Stimulated activated CD8-positive, alpha-beta memory T cell treated with anti-CD3 and anti-CD28 coated beads, Interleukin-4, amount 100 ng/mL, for 48 hours (primary cell): ENCODE data around the gene ATOSB.

Experiments
- DNase-seq: peaks from one replicate; pipeline ENCODE4 v3.0.0-alpha.2; 2020

ATOSB gene

DNA sequence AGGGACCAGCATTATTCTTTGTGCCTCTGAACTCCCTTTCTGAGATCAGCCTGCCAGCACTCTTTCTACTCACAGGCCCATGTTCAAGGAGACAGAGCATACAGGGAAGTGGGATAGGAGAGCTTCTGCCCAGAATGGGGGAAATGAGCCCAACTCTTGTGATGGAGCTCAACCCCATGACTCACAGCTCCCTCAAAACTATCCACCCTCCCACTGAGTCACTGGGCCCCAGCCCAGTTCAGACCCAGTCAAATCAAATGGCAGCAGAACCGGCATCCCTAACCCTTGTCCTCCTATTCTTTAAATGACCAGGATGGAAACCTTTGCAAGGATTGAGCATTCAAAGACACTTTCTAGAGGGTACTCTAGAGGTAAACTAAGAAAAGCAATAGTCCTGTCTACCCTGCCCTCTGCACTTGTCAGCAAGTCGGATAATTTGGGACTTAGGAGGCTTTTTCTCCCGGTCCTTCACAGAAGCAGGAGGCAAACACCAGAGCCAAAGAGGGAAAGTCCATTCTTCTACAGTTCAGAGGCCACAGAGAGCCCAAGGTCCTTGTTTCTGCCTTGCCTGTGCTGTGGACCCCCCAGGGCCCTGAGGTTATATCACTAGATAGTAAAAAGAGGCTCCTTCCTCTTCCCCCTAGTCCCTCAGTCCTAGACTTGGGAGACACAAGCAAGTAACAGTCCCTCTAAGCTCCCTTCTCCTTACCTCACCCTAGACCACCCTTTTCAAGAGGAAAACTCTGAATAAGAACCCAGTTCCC lies 3.2 kb downstream of the ATOSB start:
- no peak for DNase-seq

GRCh38 chr9:35111001-35111933 lies 4.4 kb downstream of the ATOSB start:
- DNase-seq = peak; percentile 96

GRCh38 chr9:35110327-35110761 lies 5.3 kb downstream of the ATOSB start:
- no peak for DNase-seq

- DNase-seq = no peak
These were observed 6.6 kb downstream of the ATOSB start for GRCh38 chr9:35108946-35109575.

DNA sequence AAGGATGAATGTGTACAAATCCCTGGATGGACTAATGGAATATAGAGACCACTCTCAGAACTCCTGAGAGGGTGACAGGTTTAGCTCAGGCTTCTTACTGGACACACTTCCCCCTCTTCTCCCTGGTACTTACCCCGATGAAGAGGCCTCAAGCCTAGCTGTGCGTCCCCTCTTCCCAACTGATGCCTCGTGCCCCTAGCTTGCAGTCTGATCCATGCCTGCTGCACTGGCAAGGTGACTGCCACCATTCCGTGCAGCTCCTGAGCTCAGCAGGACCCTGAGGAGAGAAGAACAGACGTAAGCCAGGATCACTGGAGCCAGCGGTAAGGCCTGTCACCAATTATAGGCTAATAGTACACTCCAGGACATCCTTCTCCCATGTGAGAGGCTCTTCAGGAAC lies 7.2 kb downstream of the ATOSB start:
- DNase-seq = no peak

DNA sequence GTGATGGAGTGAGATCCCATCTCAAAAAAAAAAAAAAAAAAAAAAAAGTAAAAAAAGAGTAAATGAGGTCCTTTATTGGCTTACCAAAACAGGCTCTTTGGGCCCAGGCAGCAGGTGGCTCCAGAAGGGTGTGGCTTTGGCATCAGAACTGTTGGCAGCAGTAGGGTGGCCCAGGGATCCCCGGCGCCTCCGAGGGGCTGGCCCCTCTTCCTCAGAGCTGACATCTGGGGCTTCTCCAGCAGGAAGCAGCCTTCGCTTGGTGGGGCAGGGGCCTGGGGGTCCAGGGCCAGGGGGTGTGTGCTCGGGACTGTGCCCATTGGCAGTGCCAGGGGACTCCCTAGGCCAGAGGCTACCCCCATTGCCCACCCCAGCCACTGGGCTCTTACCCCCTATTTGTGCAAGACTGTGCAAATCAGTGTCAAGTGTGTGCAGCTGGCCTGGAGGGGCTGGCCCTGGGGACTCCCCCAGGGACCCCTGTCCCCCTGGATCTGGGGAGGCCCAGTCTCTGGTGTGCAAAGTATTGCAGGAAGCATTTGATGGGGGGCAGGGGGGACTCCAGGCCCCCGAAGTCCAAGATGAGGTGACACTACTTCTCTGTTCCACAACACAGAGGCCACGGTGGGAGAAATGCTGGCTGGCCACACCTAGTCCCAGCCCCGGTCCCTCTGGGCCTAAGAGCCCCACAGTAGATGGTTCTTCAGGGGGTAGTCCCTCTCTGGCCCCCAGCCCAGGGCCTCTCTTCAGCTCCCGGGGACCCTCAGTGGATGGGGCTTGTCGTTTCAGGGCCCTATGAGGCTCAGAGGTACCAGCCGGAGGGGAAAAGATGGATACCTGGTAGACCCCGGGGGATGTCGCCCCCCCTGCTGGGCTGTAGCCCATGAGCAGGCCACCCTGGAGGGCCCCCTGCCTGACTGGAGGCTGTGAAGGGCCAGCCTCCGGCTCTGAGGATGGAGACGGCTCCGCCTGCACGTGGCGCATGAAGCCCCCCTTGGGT lies 8.1 kb downstream of the ATOSB start:
- DNase-seq = no peak

DNA sequence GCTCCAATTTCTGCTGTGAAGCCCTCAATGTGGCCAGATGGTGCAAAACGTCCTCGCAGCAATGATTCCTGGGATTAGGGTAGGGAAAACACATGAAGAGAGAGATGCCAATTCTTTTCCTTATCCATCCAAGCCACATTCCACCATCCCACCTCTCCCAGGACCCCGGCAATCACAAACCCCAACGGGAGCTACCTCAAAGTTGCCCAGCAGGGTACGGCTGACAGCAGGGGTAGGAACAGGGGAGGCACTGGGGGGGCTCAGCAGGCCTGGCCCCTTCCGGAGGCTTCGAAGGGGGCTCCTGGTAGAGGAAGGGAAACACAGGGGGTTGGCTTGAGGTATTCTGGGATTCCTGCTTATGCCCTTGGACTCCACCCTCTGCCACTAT lies 9.3 kb downstream of the ATOSB start:
- no peak for DNase-seq

DNA sequence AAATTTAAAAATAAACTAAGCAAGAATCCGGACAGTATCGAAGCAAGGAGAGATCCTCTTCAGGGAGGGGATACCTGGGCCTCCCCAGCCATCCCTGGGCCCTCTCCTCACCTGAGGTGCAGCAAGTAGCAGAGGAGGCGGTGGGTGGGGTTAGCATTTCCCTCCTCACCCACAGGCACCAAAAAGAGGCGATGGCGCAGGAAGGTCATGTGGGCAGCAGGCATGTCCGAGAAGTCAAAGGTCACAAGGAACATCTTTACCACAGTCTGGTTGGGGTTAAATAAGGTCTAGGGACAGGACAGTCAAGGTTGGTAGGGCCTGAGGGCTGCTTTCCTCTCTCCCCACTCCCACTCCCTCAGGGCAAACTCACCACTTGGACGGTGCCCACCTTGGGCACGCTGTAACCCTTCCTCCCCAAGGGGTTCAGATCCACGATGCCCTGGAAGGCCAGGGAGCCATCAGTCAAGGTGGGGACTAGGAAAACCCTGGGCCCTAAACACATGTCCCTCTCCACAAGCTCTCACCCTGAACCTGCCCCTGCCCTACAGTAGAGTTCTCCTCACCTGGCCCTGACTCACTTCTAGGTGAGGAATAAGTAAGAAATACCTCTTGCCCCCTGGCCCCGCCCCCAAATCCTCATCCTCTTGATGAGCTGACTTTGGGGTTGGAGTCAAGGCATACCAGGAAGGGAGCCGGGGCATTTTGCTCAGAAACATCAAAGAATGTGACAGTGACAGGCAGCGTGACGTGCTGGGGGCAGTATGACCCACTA lies 9.9 kb downstream of the ATOSB start:
- no peak for DNase-seq

DNA sequence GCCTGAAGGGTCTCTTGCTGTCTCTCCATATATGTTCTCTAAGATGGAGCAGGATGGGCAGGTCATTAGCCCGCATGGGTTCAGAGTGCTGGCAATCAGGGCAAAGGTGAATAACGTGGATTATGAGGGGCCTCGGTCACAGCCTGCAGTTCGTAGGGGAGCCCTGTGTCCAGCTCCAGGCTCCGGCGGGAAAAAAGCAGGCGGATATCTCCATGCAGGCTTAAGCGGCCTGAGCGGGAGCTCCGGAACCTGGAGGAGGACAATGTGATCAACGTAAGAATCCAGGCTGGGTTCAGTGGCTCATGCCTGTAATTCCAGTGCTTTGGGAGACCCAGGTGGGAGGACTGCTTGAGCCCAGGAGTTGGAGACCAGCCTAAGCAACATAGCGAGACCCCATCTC lies 10.5 kb downstream of the ATOSB start:
- no peak for DNase-seq

DNA sequence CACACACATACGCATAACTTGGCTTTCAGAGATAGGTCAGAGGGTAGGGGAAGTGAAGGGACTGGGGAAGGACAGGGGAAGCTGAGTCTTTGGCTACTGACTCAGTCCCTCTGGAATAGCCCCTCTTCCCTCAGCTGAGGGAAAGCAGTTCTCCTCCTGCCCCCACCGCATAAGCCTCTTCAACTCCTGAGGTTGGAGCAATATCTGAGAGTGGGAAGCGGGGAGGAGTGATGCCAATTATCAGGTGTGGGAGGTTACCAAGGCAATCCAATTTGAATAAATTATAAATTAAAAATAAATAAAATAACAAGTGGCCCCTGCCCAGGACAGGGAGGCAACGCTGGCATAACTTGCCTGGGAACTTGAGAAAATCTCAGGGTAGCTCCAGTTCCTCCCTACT lies 11.1 kb downstream of the ATOSB start:
- DNase-seq = no peak

GRCh38 chr9:35103660-35104191 lies 11.9 kb downstream of the ATOSB start:
- no peak for DNase-seq

- peak; percentile 93 for DNase-seq
These were observed 12.6 kb downstream of the ATOSB start, which contains the start of gene STOML2 for GRCh38 chr9:35102769-35103659. STOML2 (minus strand) TSS chr9:35103131; CDS start chr9:35103094, 37 bp downstream.

- peak; percentile 47 for DNase-seq
These were observed 13.2 kb downstream of the ATOSB start for GRCh38 chr9:35102465-35102768.

DNA sequence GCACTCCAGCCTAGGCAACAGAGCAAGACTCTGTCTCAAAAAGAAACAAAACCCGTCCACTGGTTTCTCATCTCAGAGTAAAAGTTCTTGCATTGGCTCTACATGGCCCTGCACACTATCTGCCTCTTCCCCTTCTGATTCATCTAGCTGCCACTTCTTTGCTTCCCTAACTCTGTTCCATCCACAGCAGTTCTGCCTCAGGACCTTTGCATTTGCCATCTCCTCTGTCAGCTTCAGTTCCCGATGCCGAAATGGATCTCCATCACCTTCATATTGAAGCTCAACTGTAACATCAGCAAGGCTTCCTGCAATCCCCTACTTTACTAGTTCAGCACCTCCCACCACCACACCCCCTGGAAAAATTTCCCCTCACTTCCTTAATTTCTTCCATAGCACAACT lies 18.1 kb downstream of the ATOSB start:
- DNase-seq = no peak

DNA sequence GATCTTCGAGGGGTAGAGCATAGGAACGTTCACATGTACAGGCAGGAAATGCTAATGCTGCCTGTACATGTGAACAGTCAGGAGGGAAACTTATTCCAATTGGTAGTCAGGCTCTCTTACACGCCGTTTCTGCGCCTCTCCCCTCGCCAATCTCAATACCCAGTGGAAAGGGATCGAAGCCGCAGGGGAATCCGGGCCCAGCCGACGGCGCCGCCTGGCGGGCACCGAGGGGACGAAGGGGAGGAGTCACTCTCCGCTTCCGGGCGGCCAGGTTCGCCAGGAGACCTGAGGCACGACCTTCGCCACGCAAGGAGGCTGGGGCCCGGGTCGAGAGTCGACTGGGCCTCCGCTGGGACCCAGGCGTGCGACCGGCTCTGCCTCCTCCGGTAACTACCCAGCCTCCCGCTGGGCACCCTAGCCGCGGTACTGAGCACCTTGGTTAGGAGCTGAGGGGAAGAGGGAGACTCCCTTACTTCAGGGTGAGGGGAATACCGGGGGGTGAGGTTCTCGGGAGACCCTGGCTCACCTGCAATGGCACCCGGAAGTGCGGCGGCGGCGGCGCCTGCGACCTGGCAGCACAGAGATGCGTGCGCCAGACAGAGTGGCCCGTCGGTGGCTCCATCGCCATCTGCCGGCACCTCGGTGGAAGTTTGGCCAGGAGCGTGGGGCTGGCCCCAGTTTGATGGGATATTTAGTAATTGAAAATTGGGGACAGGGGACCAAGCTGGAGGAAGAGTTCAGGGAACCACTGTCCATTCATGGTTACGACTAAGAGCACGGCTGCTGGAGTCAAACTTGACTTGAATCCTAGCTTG lies 19.4 kb downstream of the ATOSB start, which contains the start of gene PIGO:
Gene PIGO (minus strand): TSS at position 557 of the 815 bp plus-strand sequence. CDS start 1,026 bp downstream, outside the sequence.
- peak; percentile 91 for DNase-seq

GRCh38 chr9:35091536-35091935 lies 24.1 kb downstream of the ATOSB start:
- no peak for DNase-seq

DNA sequence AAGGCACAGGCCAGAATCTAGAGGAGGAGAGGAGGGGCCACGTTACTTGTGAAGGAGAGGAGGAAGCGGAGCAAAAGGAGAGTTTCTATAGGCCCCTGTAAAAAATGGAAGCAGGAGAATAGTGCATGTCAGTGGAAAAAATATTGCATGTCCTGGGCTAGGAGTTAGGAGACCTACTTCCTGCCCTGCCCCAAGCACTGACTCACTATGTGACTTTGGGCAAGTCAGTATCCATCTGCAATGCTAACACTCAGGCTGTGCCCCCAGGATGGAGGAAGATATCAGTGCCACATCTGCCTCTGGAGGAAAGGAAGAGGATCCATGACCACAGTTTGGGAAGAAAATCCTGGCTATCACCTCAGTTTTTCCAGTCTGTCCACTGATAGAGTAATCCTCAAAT lies 26.2 kb downstream of the ATOSB start:
- DNase-seq = no peak

DNA sequence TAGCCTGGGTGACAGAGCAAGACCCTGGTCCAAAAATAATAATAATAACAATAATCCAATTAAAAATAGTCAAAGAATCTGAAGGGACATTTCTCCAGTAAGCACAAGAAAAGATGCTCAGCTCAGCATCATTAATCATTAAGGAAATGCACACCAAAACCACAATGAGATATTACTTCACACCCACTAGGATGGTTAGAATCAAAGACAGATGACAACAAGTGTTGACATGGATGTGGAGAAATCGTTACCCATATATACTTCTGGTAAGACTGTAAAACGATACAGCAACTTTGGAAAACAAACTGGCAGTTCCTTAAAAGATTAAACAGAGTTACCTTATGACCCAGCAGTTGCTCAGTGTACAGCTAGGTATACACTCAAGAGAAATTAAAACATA lies 30.6 kb downstream of the ATOSB start:
- DNase-seq = no peak
